Body of pancreas (tissue), 4 donors: ENCODE data around the gene FAM117A. TPM values are rescaled to one million over a fixed set of nuclear protein-coding genes. Genes with fewer than 3 reads are reported as not detected.

Source experiments
- ATAC-seq: fragments of 150-250 bp; one replicate; pipeline ENCODE4 v1.9.1; 2016
- DNase-seq, 4 donors: peaks; one replicate each; pipeline ENCODE4 v3.0.0-alpha.2; 2019
- H3K27ac ChIP-seq, 4 donors: fragments of 200-600 bp; sonication (generic); 1 replicate in 3 of 4; 2 replicates in 1 of 4; pipeline versions ENCODE4 v1.5.1 to v1.6.1; 2016 to 2019; ENCODE audit warnings: mild to moderate bottlenecking in 1 of 4, mixed read lengths in 1 of 4, moderate library complexity in 1 of 4
- H3K27me3 ChIP-seq, 2 donors: fragments of 200-600 bp; sonication (generic); one replicate each; pipeline ENCODE4 v1.6.0; 2016; ENCODE audit warnings: mild to moderate bottlenecking in 1 of 2
- H3K36me3 ChIP-seq, 2 donors: fragments of 200-600 bp; sonication (generic); replicated peaks in 1 of 2; 2 replicates each; pipeline ENCODE4 v1.5.1; 2016; ENCODE audit warnings: low read depth in 2 of 2; ENCODE audit not compliant: insufficient read depth in 1 of 2
- H3K4me1 ChIP-seq: fragments of 200-600 bp; sonication (generic); one replicate; pipeline ENCODE4 v1.6.0; 2016
- H3K4me3 ChIP-seq, 2 donors: fragments of 200-600 bp; sonication (generic); 1 replicate in 1 of 2; 2 replicates in 1 of 2; pipeline ENCODE4 v1.5.1; 2016 to 2019
- H3K9me3 ChIP-seq, 3 donors: fragments of 200-600 bp; sonication (generic); 1 replicate in 2 of 3; 2 replicates in 1 of 3; pipeline ENCODE4 v1.5.1; 2016
- POLR2A ChIP-seq, 3 donors: fragments of 450-650 bp; IDR thresholded peaks; one replicate each; pipeline ENCODE4 v1.6.1; 2016; ENCODE audit warnings: antibody characterized with exemption in 3 of 3, mild to moderate bottlenecking in 2 of 3
- WGBS, 2 donors: methylation state at CpG; one replicate each; pipeline ENCODE4 v1.1.5; 2017; 5-methylcytosine and 5-hydroxymethylcytosine counted together
- intact Hi-C: fragments of 100-400 bp; cut with DNase I; formaldehyde crosslinking; loops from one replicate; pipeline ENCODE4 v1.15.1; 2023
- total RNA-seq, 2 donors: library from RNA; depleted of rRNA; stranded (reverse); fragments of >200 nt; gene quantifications; one replicate each; pipeline ENCODE4 v1.1.0, GENCODE V29; 2016
- TF ChIP-seq, protein P1 (sequence below), 7 experiments: fragments of 450-650 bp in 4 of 7; fragments of 200-600 bp in 3 of 7; sonication (generic) in 3 of 7; IDR thresholded peaks; one replicate each; pipeline ENCODE4 v1.5.1; 2016 to 2019; ENCODE audit warnings: antibody characterized with exemption in 7 of 7

Gene FAM117A
- total RNA-seq, 2 donors from 2014 or later, result 4.3 to 11.7 TPM

DNA sequence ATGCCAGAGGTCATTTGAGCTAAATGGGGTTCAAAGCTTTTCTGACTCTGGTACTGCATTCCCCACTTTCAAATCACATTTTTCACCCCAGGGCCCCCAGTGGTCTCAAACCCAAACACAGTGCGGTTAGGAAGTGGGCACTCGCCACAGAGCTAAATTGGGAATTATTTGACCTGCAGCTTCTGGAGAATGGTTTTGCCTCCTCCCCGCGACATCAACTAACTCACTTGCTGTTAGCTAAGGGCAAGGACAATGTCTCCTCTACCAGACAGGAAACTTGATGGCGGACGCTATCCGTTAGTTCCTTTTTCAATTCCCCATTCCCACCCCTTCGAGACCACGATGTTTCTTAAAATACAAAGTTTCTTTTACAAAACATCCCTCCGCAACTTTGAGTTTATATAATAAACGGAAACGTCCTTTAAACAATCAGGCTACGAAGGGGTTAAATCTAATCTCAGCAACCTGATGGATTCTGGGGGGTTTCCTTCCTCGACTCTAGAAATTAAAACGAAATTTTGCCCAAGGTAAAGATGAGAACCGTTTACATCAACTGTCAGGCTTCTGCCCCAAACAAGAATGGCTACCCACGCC, 24.1 kb upstream of the FAM117A start:
- H3K4me1 ChIP-seq, result peaks cover 24% of the 10 kb centered on the region
- DNase-seq, result peak in 1 of 4 donors; percentile 15
- no peaks in the 10 kb centered on the region for H3K27me3 ChIP-seq
- peaks cover 0 to 4% of the 10 kb centered on the region in 2 donors for H3K36me3 ChIP-seq
- intact Hi-C loops, result no loop called here
- TF ChIP-seq, protein P1, sequence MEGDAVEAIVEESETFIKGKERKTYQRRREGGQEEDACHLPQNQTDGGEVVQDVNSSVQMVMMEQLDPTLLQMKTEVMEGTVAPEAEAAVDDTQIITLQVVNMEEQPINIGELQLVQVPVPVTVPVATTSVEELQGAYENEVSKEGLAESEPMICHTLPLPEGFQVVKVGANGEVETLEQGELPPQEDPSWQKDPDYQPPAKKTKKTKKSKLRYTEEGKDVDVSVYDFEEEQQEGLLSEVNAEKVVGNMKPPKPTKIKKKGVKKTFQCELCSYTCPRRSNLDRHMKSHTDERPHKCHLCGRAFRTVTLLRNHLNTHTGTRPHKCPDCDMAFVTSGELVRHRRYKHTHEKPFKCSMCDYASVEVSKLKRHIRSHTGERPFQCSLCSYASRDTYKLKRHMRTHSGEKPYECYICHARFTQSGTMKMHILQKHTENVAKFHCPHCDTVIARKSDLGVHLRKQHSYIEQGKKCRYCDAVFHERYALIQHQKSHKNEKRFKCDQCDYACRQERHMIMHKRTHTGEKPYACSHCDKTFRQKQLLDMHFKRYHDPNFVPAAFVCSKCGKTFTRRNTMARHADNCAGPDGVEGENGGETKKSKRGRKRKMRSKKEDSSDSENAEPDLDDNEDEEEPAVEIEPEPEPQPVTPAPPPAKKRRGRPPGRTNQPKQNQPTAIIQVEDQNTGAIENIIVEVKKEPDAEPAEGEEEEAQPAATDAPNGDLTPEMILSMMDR (IDR thresholded peaks at IDR 0.05), result no peak
- no peak for TF ChIP-seq POLR2A (IDR thresholded peaks at IDR 0.05)
- 4 to 8% methylated on average over 17 of the region's 17 CpGs for WGBS, 2 donors
- ATAC-seq, result no peak
- H3K27ac ChIP-seq, result peak overlapping the region in 3 of 4 donors; percentile 97 to 100 (median 99)
- H3K9me3 ChIP-seq, result no peaks in the 10 kb centered on the region
- peak overlapping the region in 1 of 2 donors; percentile 71 for H3K4me3 ChIP-seq

- DNase-seq, result no peak
- peaks cover 10% of the 10 kb centered on the region for H3K4me1 ChIP-seq
- no peak overlapping the region for H3K27ac ChIP-seq
- TF ChIP-seq, protein P1 (IDR thresholded peaks at IDR 0.05), result no peak
- no peak for TF ChIP-seq POLR2A (IDR thresholded peaks at IDR 0.05)
- H3K27me3 ChIP-seq, result no peaks in the 10 kb centered on the region
- intact Hi-C loops, result no loop called here
- H3K4me3 ChIP-seq, result no peak overlapping the region
- no peaks in the 10 kb centered on the region for H3K9me3 ChIP-seq
- 68 to 78% methylated on average over 1 of the region's 1 CpG for WGBS, 2 donors
- no peaks in the 10 kb centered on the region for H3K36me3 ChIP-seq
- ATAC-seq, result no peak
Observed at GRCh38 chr17:49784636-49785035, 20.7 kb upstream of the FAM117A start.

- intact Hi-C loops, result no loop called here
- no peak for ATAC-seq
- peaks cover 6% of the 10 kb centered on the region for H3K4me1 ChIP-seq
- H3K9me3 ChIP-seq, result no peaks in the 10 kb centered on the region
- TF ChIP-seq, protein P1 (IDR thresholded peaks at IDR 0.05), result no peak
- TF ChIP-seq POLR2A (IDR thresholded peaks at IDR 0.05), result no peak
- H3K27me3 ChIP-seq, result no peaks in the 10 kb centered on the region
- no peak overlapping the region for H3K4me3 ChIP-seq
- H3K27ac ChIP-seq, result no peak overlapping the region
- H3K36me3 ChIP-seq, result no peaks in the 10 kb centered on the region
- DNase-seq, result no peak
Observed at GRCh38 chr17:49783791-49784190, 19.9 kb upstream of the FAM117A start.

DNA sequence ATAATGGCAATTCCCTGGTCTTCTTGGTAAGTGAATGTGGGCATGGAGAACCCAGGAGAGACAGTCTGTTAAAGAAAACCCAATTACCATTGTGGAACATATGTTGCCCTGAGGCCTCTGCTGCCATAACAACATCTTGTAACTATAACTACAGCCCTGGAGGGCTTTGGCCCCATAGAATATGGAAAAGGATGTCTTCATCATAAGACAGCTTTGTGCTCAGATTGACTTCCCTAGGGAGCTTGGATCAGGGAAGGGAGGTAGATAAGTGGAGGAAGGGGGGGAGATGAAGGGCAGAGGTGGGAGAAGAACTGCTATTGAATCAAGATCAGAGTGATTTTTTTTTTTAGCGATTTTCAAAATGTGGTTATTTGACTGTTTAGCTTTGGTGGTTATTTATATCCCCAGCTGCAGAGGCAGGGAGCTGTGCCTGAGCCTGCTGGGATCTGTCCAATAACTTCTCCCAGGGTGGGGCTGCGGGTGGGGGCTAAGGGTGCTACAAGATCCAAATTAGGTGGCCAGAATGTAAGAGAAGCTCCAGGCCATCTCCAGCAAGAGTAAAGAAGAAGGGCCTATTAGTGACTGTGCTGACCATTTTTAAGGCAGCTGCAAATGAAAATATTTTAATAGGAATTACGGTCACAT, 19.3 kb upstream of the FAM117A start:
- 56 to 62% methylated on average over 3 of the region's 3 CpGs for WGBS, 2 donors
- no peak overlapping the region for H3K27ac ChIP-seq
- no peaks in the 10 kb centered on the region for H3K27me3 ChIP-seq
- no peak for TF ChIP-seq POLR2A (IDR thresholded peaks at IDR 0.05)
- TF ChIP-seq, protein P1 (IDR thresholded peaks at IDR 0.05), result no peak
- no peak overlapping the region for H3K4me3 ChIP-seq
- H3K9me3 ChIP-seq, result no peaks in the 10 kb centered on the region
- ATAC-seq (no peak), DNase-seq (no peak)
- no peaks in the 10 kb centered on the region for H3K36me3 ChIP-seq
- H3K4me1 ChIP-seq, result peaks cover 6% of the 10 kb centered on the region
- intact Hi-C loops, result no loop called here
